Effector memory CD4-positive, alpha-beta T cell (primary cell): ENCODE data around the gene OPCML.

Source experiments
- DNase-seq, 3 donors: peaks; one replicate each; pipeline ENCODE4 v3.0.0-alpha.2; 2020
- H3K27ac ChIP-seq: 2 replicates; pipeline ENCODE4 v1.7.0; 2013; ENCODE audit warnings: mild to moderate bottlenecking, low read length, moderate library complexity; ENCODE audit not compliant: insufficient read depth, poor library complexity, severe bottlenecking
- H3K27me3 ChIP-seq: replicated peaks from 2 replicates; pipeline ENCODE4 v1.7.0; 2013; ENCODE audit warnings: mild to moderate bottlenecking, low read length; ENCODE audit not compliant: insufficient read depth, control insufficient read depth, poor library complexity, severe bottlenecking
- H3K36me3 ChIP-seq: 2 replicates; pipeline ENCODE4 v1.7.0; 2013; ENCODE audit warnings: mild to moderate bottlenecking, low read length, moderate library complexity; ENCODE audit not compliant: control insufficient read depth, insufficient read depth
- H3K4me1 ChIP-seq: 2 replicates; pipeline ENCODE4 v1.7.0; 2013; ENCODE audit warnings: low read length, mild to moderate bottlenecking; ENCODE audit not compliant: control insufficient read depth, insufficient read depth, poor library complexity, severe bottlenecking
- H3K4me3 ChIP-seq: 2 replicates; pipeline ENCODE4 v1.7.0; 2013; ENCODE audit warnings: low read length, low read depth, mild to moderate bottlenecking; ENCODE audit not compliant: insufficient read depth, poor library complexity, severe bottlenecking
- H3K9me3 ChIP-seq: 2 replicates; pipeline ENCODE4 v1.7.0; 2013; ENCODE audit warnings: mild to moderate bottlenecking, low read length, moderate library complexity; ENCODE audit not compliant: control insufficient read depth

The OPCML gene

GRCh38 chr11:133355095-133355494 is 177.2 kb downstream of the OPCML start:
- no peaks in the 10 kb centered on the region for H3K4me1 ChIP-seq
- H3K36me3 ChIP-seq = no peaks in the 10 kb centered on the region
- H3K27ac ChIP-seq = no peak overlapping the region
- no peaks in the 10 kb centered on the region for H3K9me3 ChIP-seq
- no peaks in the 10 kb centered on the region for H3K27me3 ChIP-seq
- H3K4me3 ChIP-seq = no peak overlapping the region
- DNase-seq = no peak

- DNase-seq = no peak
- H3K4me3 ChIP-seq = no peak overlapping the region
- H3K9me3 ChIP-seq = no peaks in the 10 kb centered on the region
- H3K27me3 ChIP-seq = no peaks in the 10 kb centered on the region
- H3K27ac ChIP-seq = no peak overlapping the region
- no peaks in the 10 kb centered on the region for H3K4me1 ChIP-seq
- H3K36me3 ChIP-seq = no peaks in the 10 kb centered on the region
Measured at GRCh38 chr11:133354069-133354468, 178.2 kb downstream of the OPCML start.

- no peaks in the 10 kb centered on the region for H3K4me1 ChIP-seq
- H3K27ac ChIP-seq = no peak overlapping the region
- no peaks in the 10 kb centered on the region for H3K27me3 ChIP-seq
- DNase-seq = no peak
- no peaks in the 10 kb centered on the region for H3K36me3 ChIP-seq
- no peaks in the 10 kb centered on the region for H3K9me3 ChIP-seq
- no peak overlapping the region for H3K4me3 ChIP-seq
Measured at GRCh38 chr11:133350045-133350444, 182.3 kb downstream of the OPCML start.

GRCh38 chr11:133347988-133348387 is 184.3 kb downstream of the OPCML start:
- no peaks in the 10 kb centered on the region for H3K27me3 ChIP-seq
- H3K36me3 ChIP-seq = no peaks in the 10 kb centered on the region
- no peak overlapping the region for H3K27ac ChIP-seq
- H3K4me1 ChIP-seq = no peaks in the 10 kb centered on the region
- no peaks in the 10 kb centered on the region for H3K9me3 ChIP-seq
- DNase-seq = no peak
- H3K4me3 ChIP-seq = no peak overlapping the region

GRCh38 chr11:133346137-133346536 is 186.2 kb downstream of the OPCML start:
- Histone ChIP-seq H3K27ac (no peak overlapping the region), H3K9me3 (no peaks in the 10 kb centered on the region)

GRCh38 chr11:133343951-133344350 is 188.3 kb downstream of the OPCML start:
- Histone ChIP-seq H3K9me3 (no peaks in the 10 kb centered on the region), H3K27me3 (no peaks in the 10 kb centered on the region), H3K4me3 (no peak overlapping the region), H3K4me1 (no peaks in the 10 kb centered on the region), H3K27ac (no peak overlapping the region), H3K36me3 (no peaks in the 10 kb centered on the region)
- DNase-seq = no peak

More at GRCh38 chr11:133346137-133346536, 186.2 kb downstream of the OPCML start:
- no peaks in the 10 kb centered on the region for H3K4me1 ChIP-seq
- H3K27me3 ChIP-seq = no peaks in the 10 kb centered on the region
- no peak overlapping the region for H3K4me3 ChIP-seq
- H3K36me3 ChIP-seq = no peaks in the 10 kb centered on the region
- no peak for DNase-seq

- Histone ChIP-seq H3K27ac (no peak overlapping the region), H3K4me3 (no peak overlapping the region), H3K9me3 (no peaks in the 10 kb centered on the region), H3K4me1 (no peaks in the 10 kb centered on the region), H3K27me3 (no peaks in the 10 kb centered on the region), H3K36me3 (no peaks in the 10 kb centered on the region)
- no peak for DNase-seq
Measured at GRCh38 chr11:133339495-133340140, 192.7 kb downstream of the OPCML start.

GRCh38 chr11:133338588-133338987 is 193.7 kb downstream of the OPCML start:
- DNase-seq = no peak
- H3K36me3 ChIP-seq = no peaks in the 10 kb centered on the region
- no peak overlapping the region for H3K27ac ChIP-seq
- no peaks in the 10 kb centered on the region for H3K4me1 ChIP-seq
- no peaks in the 10 kb centered on the region for H3K27me3 ChIP-seq
- H3K4me3 ChIP-seq = no peak overlapping the region
- no peaks in the 10 kb centered on the region for H3K9me3 ChIP-seq

- H3K27me3 ChIP-seq = no peaks in the 10 kb centered on the region
- no peak for DNase-seq
Measured at GRCh38 chr11:133337951-133338418, 194.3 kb downstream of the OPCML start.

GRCh38 chr11:133337193-133337592 is 195.1 kb downstream of the OPCML start:
- H3K36me3 ChIP-seq = no peaks in the 10 kb centered on the region
- H3K27me3 ChIP-seq = no peaks in the 10 kb centered on the region
- H3K4me1 ChIP-seq = no peaks in the 10 kb centered on the region
- H3K9me3 ChIP-seq = no peaks in the 10 kb centered on the region
- H3K4me3 ChIP-seq = no peak overlapping the region
- DNase-seq = no peak
- H3K27ac ChIP-seq = no peak overlapping the region

More at GRCh38 chr11:133337951-133338418, 194.3 kb downstream of the OPCML start:
- Histone ChIP-seq H3K36me3 (no peaks in the 10 kb centered on the region), H3K4me3 (no peak overlapping the region), H3K4me1 (no peaks in the 10 kb centered on the region), H3K9me3 (no peaks in the 10 kb centered on the region), H3K27ac (no peak overlapping the region)
